GM12874 (cell line): ENCODE data around the gene TPST2.

Experiments
- TF ChIP-seq, protein P1 (sequence below): IDR thresholded peaks from 2 replicates; pipeline ENCODE4 v1.5.1; 2011; ENCODE audit warnings: low read depth, mild to moderate bottlenecking, control low read depth, low read length, moderate library complexity; ENCODE audit not compliant: insufficient read depth

TPST2 gene

DNA sequence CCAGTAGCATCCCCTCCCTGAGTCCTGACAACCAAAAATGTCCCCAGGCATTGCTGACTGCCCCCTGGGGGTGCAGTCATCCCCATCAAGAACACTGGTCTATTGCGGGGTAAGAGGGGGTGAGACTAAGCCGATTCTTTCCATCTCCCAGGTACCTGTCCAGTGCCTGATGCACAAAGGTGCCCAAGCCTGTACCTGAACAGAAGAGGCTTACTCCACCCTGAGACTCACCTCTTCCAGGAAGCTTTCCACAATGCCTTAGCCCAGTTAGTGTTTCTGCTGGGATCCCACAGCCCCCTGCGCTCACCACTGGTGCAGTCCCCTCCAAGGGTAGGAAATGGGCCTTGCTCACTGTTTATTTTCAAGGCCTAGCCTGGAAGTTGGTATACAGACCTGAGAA is 22.9 kb downstream of the TPST2 start:
- TF ChIP-seq, protein P1, sequence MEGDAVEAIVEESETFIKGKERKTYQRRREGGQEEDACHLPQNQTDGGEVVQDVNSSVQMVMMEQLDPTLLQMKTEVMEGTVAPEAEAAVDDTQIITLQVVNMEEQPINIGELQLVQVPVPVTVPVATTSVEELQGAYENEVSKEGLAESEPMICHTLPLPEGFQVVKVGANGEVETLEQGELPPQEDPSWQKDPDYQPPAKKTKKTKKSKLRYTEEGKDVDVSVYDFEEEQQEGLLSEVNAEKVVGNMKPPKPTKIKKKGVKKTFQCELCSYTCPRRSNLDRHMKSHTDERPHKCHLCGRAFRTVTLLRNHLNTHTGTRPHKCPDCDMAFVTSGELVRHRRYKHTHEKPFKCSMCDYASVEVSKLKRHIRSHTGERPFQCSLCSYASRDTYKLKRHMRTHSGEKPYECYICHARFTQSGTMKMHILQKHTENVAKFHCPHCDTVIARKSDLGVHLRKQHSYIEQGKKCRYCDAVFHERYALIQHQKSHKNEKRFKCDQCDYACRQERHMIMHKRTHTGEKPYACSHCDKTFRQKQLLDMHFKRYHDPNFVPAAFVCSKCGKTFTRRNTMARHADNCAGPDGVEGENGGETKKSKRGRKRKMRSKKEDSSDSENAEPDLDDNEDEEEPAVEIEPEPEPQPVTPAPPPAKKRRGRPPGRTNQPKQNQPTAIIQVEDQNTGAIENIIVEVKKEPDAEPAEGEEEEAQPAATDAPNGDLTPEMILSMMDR = no peak

DNA sequence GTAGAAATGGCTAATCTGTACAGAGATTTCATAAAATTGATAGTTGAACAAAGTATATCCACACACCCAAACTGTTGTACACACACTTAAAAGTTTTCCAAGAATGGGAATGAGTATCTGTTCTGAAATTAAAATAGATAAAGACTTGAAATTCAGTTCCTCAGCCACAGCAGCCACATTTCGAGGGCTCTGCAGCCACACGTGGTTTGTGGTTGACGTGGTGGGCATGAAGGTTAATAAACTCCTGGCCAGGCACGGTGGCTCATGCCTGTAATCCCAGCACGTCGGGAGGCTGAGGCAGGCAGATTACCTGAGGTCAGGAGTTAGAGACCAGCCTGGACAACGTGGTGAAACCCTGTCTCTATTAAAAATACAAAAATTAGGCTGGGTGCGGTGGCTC is 24.0 kb downstream of the TPST2 start:
- TF ChIP-seq, protein P1 = no peak

DNA sequence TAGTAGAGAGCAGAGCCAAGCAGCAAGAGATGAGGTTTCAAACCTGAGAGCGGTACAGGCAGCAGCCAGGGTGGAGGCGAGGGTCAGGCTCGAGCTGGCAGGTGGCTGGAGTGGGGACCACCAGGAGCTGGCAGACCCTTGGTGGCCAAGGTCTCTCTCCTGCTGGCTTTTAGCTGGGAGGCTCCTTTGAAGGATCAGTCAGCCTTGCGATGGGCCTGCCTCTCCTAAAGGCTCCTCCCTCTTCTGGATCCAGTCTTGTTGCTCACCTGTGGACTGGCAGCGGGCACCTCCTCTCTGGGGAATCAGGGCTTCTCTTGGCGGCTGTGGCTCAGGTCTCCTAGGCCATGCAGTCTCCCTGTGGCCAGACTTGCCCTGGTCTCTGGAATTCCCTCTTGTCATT is 24.8 kb downstream of the TPST2 start:
- TF ChIP-seq, protein P1 = no peak

DNA sequence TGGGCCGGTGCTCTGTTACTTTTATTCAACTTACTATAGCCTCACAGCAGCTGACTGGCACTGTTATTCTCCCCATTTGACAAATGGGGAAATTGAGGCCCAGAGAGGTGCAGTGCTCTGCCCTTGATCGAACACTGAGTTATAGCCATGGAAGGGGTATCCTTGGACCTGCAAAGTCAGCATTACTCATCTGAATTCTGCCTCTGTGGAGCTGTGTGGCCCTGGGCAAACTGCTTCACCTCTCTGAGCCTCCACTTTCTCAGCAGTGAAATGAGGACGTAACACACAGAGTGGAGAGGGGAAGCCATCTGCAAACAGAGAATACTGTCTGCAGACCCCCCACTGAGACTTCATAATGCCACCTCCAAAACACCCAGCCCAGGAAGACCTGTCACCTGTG is 25.3 kb downstream of the TPST2 start:
- TF ChIP-seq, protein P1 = no peak

DNA sequence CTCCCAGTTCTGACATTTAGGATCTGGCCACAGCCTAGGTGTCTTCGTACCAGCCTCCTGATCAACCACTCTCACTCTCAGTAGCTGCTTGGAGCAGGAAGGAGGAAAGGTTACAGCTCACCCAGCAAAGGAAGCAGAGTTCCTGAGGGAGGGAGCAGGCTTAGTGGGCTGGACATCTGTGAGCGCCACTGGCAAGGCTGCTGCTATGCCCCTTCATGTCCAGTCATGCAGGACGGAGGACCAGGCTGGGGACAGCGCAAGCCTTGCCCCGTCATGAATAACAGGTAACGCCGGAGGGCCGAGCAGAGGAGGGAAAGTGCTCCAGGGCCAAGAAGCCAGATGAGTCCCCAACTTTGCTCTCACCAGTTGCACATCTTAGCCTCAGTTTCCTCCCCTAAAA is 25.8 kb downstream of the TPST2 start:
- TF ChIP-seq, protein P1 = no peak

DNA sequence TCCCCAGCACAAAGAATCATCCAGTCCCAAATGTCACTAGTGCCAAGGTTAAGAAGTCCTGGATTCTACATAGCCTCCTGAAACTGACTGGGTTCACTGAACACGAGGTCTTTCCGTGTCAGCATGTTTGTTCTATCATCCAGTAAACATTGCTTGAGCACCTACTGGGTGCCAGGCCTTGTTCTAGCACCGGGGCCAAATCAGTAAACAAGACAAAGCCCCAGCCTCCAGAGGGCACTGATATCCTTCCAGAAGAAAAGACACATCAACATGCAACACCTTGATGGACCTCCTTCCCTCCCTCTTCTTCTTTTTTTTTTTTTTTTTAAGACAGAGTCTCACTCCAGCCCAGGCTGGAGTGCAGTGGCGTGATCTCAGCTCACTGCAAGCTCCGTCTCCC is 26.9 kb downstream of the TPST2 start:
- TF ChIP-seq, protein P1 = no peak

DNA sequence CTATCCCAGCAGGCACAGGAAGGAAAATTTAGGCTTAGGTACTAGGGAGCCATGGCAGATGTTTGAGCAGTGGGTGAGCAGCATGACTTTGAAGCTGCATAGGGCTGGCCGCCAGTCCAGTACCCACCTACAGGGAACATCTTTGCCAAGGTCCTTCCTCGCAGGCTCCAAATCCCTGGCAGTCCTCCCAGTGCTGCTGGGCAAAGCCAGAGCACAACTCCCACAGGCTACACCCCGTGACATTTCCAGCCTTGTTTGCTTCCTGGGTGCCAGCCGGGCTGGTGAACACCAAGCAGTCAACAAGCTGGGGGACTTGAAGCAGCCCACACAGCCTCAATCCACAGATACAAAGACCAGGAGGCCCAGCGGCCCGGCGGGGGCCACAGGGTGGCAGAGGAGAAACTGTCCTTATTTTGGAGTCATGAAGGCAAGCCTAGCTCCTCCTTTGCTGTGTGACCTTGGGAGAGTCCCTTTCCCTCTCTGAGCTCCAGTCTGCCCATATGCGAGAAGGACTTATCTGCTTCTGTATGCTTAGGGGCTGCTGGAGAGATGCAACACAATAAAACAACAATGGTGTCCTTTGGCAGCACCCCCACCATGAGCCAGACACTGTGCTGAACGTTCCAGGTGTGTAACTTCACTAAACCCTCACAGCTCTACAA is 28.0 kb downstream of the TPST2 start:
- TF ChIP-seq, protein P1 = no peak
